Gastroesophageal sphincter (tissue), 3 donors: Measurements from ENCODE around the gene CDKL5.

Source experiments
- CTCF ChIP-seq, 4 experiments: fragments of 200-600 bp in 2 of 4; fragments of 450-650 bp in 2 of 4; sonication (generic) in 1 of 4; IDR thresholded peaks; one replicate each; pipeline ENCODE4 v1.5.1; 2017 to 2019; ENCODE audit warnings: antibody characterized with exemption in 4 of 4, mild to moderate bottlenecking in 2 of 4, moderate library complexity in 2 of 4
- EP300 ChIP-seq: sonication (generic); formaldehyde crosslinking; IDR thresholded peaks from one replicate; pipeline ENCODE4 v1.6.1; 2017; ENCODE audit warnings: antibody characterized with exemption, mild to moderate bottlenecking
- POLR2A ChIP-seq, 2 donors: fragments of 450-650 bp; IDR thresholded peaks; one replicate each; pipeline ENCODE4 v1.6.1; 2017; ENCODE audit warnings: antibody characterized with exemption in 2 of 2, mild to moderate bottlenecking in 2 of 2, moderate library complexity in 1 of 2
- POLR2AphosphoS5 ChIP-seq: sonication (generic); formaldehyde crosslinking; IDR thresholded peaks from one replicate; pipeline ENCODE4 v1.6.1; 2017; ENCODE audit warnings: antibody characterized with exemption

GRCh38 chrX:18691431-18691830, 266.0 kb downstream of the CDKL5 start:
- no peak for TF ChIP-seq CTCF (IDR thresholded peaks at IDR 0.05)
- no peak for TF ChIP-seq EP300
- no peak for TF ChIP-seq POLR2A (IDR thresholded peaks at IDR 0.05)
- TF ChIP-seq POLR2AphosphoS5 = no peak
